Trophoblast cell (in vitro differentiated cells and primary cell): Measurements from ENCODE around the gene MAN1A1.

Experiments used
- DNase-seq, 2 donors: peaks; one replicate each; pipeline ENCODE4 v3.0.0-alpha.2; 2016
- H2AFZ ChIP-seq: 2 replicates; pipeline ENCODE4 v1.6.1; 2013; ENCODE audit warnings: low read length, moderate library complexity, mild to moderate bottlenecking; ENCODE audit not compliant: insufficient read depth, poor library complexity
- H2AK5ac ChIP-seq: 2 replicates; pipeline ENCODE4 v1.6.1; 2013; ENCODE audit warnings: mild to moderate bottlenecking, low read length
- H2BK120ac ChIP-seq: 2 replicates; pipeline ENCODE4 v1.6.1; 2013; ENCODE audit warnings: low read length, mild to moderate bottlenecking, moderate library complexity; ENCODE audit not compliant: insufficient read depth, poor library complexity
- H2BK12ac ChIP-seq: 2 replicates; pipeline ENCODE4 v1.6.1; 2013; ENCODE audit warnings: mild to moderate bottlenecking, low read length, moderate library complexity
- H2BK5ac ChIP-seq: 2 replicates; pipeline ENCODE4 v1.6.1; 2013; ENCODE audit warnings: low read length, low read depth, moderate library complexity, mild to moderate bottlenecking; ENCODE audit not compliant: poor library complexity
- H3K14ac ChIP-seq: 2 replicates; pipeline ENCODE4 v1.6.1; 2013; ENCODE audit warnings: mild to moderate bottlenecking, low read length
- H3K18ac ChIP-seq: 2 replicates; pipeline ENCODE4 v1.6.1; 2013; ENCODE audit warnings: mild to moderate bottlenecking, low read length
- H3K23ac ChIP-seq: 2 replicates; pipeline ENCODE4 v1.6.1; 2013; ENCODE audit warnings: low read length
- H3K27ac ChIP-seq: 2 replicates; pipeline ENCODE4 v1.5.1; 2013; ENCODE audit warnings: low read depth, mild to moderate bottlenecking, inconsistent platforms, low read length, moderate library complexity
- H3K27me3 ChIP-seq: 2 replicates; pipeline ENCODE4 v1.6.1; 2013; ENCODE audit warnings: inconsistent platforms, mild to moderate bottlenecking, low read length, moderate library complexity; ENCODE audit not compliant: insufficient read depth
- H3K36me3 ChIP-seq, 2 experiments: 1 replicate in 1 of 2; 2 replicates in 1 of 2; pipeline ENCODE4 v1.6.1; 2013; ENCODE audit warnings: low read length in 2 of 2, mild to moderate bottlenecking in 2 of 2, moderate library complexity in 1 of 2; ENCODE audit not compliant: insufficient read depth in 2 of 2, control insufficient read depth in 1 of 2
- H3K4ac ChIP-seq: 2 replicates; pipeline ENCODE4 v1.6.1; 2013; ENCODE audit warnings: low read depth, mild to moderate bottlenecking, low read length, moderate library complexity
- H3K4me1 ChIP-seq, 2 experiments: 1 replicate in 1 of 2; 2 replicates in 1 of 2; pipeline ENCODE4 v1.6.1; 2013; ENCODE audit warnings: low read length in 2 of 2, mild to moderate bottlenecking in 2 of 2, moderate library complexity in 1 of 2; ENCODE audit not compliant: insufficient read depth in 2 of 2, control insufficient read depth in 1 of 2
- H3K4me2 ChIP-seq: 2 replicates; pipeline ENCODE4 v1.6.1; 2013; ENCODE audit warnings: inconsistent platforms, mild to moderate bottlenecking, low read length, moderate library complexity
- H3K4me3 ChIP-seq: 2 replicates; pipeline ENCODE4 v1.5.1; 2013; ENCODE audit warnings: mild to moderate bottlenecking, low read depth, low read length, inconsistent platforms
- H3K79me1 ChIP-seq: one replicate; pipeline ENCODE4 v1.6.1; 2013; ENCODE audit warnings: low read length
- H3K79me2 ChIP-seq: 2 replicates; pipeline ENCODE4 v1.6.1; 2013; ENCODE audit warnings: low read length, mild to moderate bottlenecking; ENCODE audit not compliant: control insufficient read depth, insufficient read depth, poor library complexity
- H3K9ac ChIP-seq: 2 replicates; pipeline ENCODE4 v1.6.1; 2013; ENCODE audit warnings: mild to moderate bottlenecking, low read length
- H3K9me3 ChIP-seq: 2 replicates; pipeline ENCODE4 v1.6.1; 2013; ENCODE audit warnings: low read depth, mild to moderate bottlenecking, control low read depth, inconsistent platforms, low read length; ENCODE audit not compliant: insufficient read depth
- H4K12ac ChIP-seq: 2 replicates; pipeline ENCODE4 v1.6.1; 2013; ENCODE audit warnings: low read depth, mild to moderate bottlenecking, low read length, moderate library complexity
- H4K8ac ChIP-seq: 2 replicates; pipeline ENCODE4 v1.6.1; 2013; ENCODE audit warnings: low read depth, mild to moderate bottlenecking, low read length, moderate library complexity
- H4K91ac ChIP-seq: one replicate; pipeline ENCODE4 v1.6.1; 2013; ENCODE audit warnings: low read depth, mild to moderate bottlenecking, low read length, moderate library complexity
- WGBS: extraction: QIAGEN DNeasy Blood & Tissue Kit; methylation state at CpG from one replicate; pipeline ENCODE4 v1.1.7; 2013; ENCODE audit warnings: missing lambda C conversion rate; ENCODE audit not compliant: insufficient read length, insufficient coverage; ENCODE audit errors: extremely low coverage; 5-methylcytosine and 5-hydroxymethylcytosine counted together

Gene MAN1A1

GRCh38 chr6:119152187-119152586 lies 197.4 kb downstream of the MAN1A1 start:
- H3K4me1 ChIP-seq = peaks cover 6 to 9% of the 10 kb centered on the region in 2 experiments
- H3K79me2 ChIP-seq = no peaks in the 10 kb centered on the region
- H3K27me3 ChIP-seq = no peaks in the 10 kb centered on the region
- H4K12ac ChIP-seq = no peak overlapping the region
- H3K27ac ChIP-seq = no peak overlapping the region
- no peak overlapping the region for H3K14ac ChIP-seq
- no peak overlapping the region for H2AFZ ChIP-seq
- H2BK120ac ChIP-seq = no peak overlapping the region
- no peak overlapping the region for H3K9ac ChIP-seq
- WGBS = no CpG with 5 or more reads among the region's 3 CpGs
- H2AK5ac ChIP-seq = no peak overlapping the region
- no peak overlapping the region for H3K4ac ChIP-seq
- H3K79me1 ChIP-seq = no peaks in the 10 kb centered on the region
- no peaks in the 10 kb centered on the region for H3K36me3 ChIP-seq
- H3K23ac ChIP-seq = no peak overlapping the region
- no peaks in the 10 kb centered on the region for H3K9me3 ChIP-seq
- H3K4me2 ChIP-seq = no peak overlapping the region
- DNase-seq = no peak
- no peak overlapping the region for H3K18ac ChIP-seq
- no peak overlapping the region for H4K8ac ChIP-seq
- no peak overlapping the region for H4K91ac ChIP-seq
- no peak overlapping the region for H2BK12ac ChIP-seq
- no peak overlapping the region for H2BK5ac ChIP-seq
- no peak overlapping the region for H3K4me3 ChIP-seq

GRCh38 chr6:119148825-119149525 lies 200.6 kb downstream of the MAN1A1 start:
- no CpG with 5 or more reads among the region's 9 CpGs for WGBS
- H3K27ac ChIP-seq = no peak overlapping the region
- H2BK5ac ChIP-seq = no peak overlapping the region
- no peak overlapping the region for H3K9ac ChIP-seq
- H4K12ac ChIP-seq = no peak overlapping the region
- peaks cover 8 to 19% of the 10 kb centered on the region in 2 experiments for H3K4me1 ChIP-seq
- H3K4me2 ChIP-seq = no peak overlapping the region
- no peak overlapping the region for H2BK12ac ChIP-seq
- no peak overlapping the region for H3K23ac ChIP-seq
- peak; percentile 76 to 93 for DNase-seq
- H2AK5ac ChIP-seq = no peak overlapping the region
- H2BK120ac ChIP-seq = no peak overlapping the region
- no peak overlapping the region for H3K4me3 ChIP-seq
- H2AFZ ChIP-seq = no peak overlapping the region
- no peak overlapping the region for H3K14ac ChIP-seq
- no peak overlapping the region for H3K4ac ChIP-seq
- H3K79me2 ChIP-seq = no peaks in the 10 kb centered on the region
- no peak overlapping the region for H4K8ac ChIP-seq
- no peaks in the 10 kb centered on the region for H3K9me3 ChIP-seq
- peaks cover 4% of the 10 kb centered on the region for H3K79me1 ChIP-seq
- no peaks in the 10 kb centered on the region for H3K36me3 ChIP-seq
- no peak overlapping the region for H3K18ac ChIP-seq
- no peak overlapping the region for H4K91ac ChIP-seq
- no peaks in the 10 kb centered on the region for H3K27me3 ChIP-seq

- Histone ChIP-seq H3K14ac (no peak overlapping the region), H2AFZ (no peak overlapping the region), H3K79me1 (peaks cover 4% of the 10 kb centered on the region), H2BK12ac (peak overlapping the region; percentile 27), H2BK5ac (no peak overlapping the region), H3K79me2 (no peaks in the 10 kb centered on the region), H3K9ac (no peak overlapping the region), H2AK5ac (peak overlapping the region; percentile 15), H3K4me1 (peaks cover 8 to 19% of the 10 kb centered on the region in 2 experiments), H4K8ac (no peak overlapping the region), H3K4me2 (no peak overlapping the region), H3K9me3 (no peaks in the 10 kb centered on the region), H3K18ac (no peak overlapping the region), H4K12ac (no peak overlapping the region), H3K4ac (no peak overlapping the region), H4K91ac (peak overlapping the region; percentile 21), H2BK120ac (peak overlapping the region; percentile 2), H3K4me3 (no peak overlapping the region), H3K27me3 (no peaks in the 10 kb centered on the region), H3K36me3 (no peaks in the 10 kb centered on the region), H3K27ac (no peak overlapping the region), H3K23ac (no peak overlapping the region)
- WGBS = no CpG with 5 or more reads among the region's 5 CpGs
- DNase-seq = peak; percentile 83 to 88
These were observed 201.3 kb downstream of the MAN1A1 start for GRCh38 chr6:119148098-119148824.

GRCh38 chr6:119147101-119148053 lies 202.2 kb downstream of the MAN1A1 start:
- no peaks in the 10 kb centered on the region for H3K9me3 ChIP-seq
- H2AFZ ChIP-seq = no peak overlapping the region
- H3K79me1 ChIP-seq = peaks cover 4% of the 10 kb centered on the region
- peak overlapping the region; percentile 71 for H4K91ac ChIP-seq
- no peak overlapping the region for H3K4me3 ChIP-seq
- H3K9ac ChIP-seq = no peak overlapping the region
- H2BK5ac ChIP-seq = peak overlapping the region; percentile 1
- no peak overlapping the region for H4K8ac ChIP-seq
- no peak overlapping the region for H2AK5ac ChIP-seq
- H2BK12ac ChIP-seq = peak overlapping the region; percentile 94
- WGBS = no CpG with 5 or more reads among the region's 6 CpGs
- no peak overlapping the region for H3K23ac ChIP-seq
- no peaks in the 10 kb centered on the region for H3K79me2 ChIP-seq
- peaks cover 8 to 19% of the 10 kb centered on the region in 2 experiments for H3K4me1 ChIP-seq
- peak overlapping the region; percentile 31 for H3K4ac ChIP-seq
- H3K27ac ChIP-seq = peak overlapping the region; percentile 34
- H3K4me2 ChIP-seq = peak overlapping the region; percentile 18
- peak overlapping the region; percentile 73 for H2BK120ac ChIP-seq
- H3K36me3 ChIP-seq = no peaks in the 10 kb centered on the region
- no peaks in the 10 kb centered on the region for H3K27me3 ChIP-seq
- peak; percentile 86 to 89 for DNase-seq
- peak overlapping the region; percentile 33 for H3K18ac ChIP-seq
- no peak overlapping the region for H4K12ac ChIP-seq
- peak overlapping the region; percentile 61 for H3K14ac ChIP-seq
